KMS-11 (cell line): ENCODE results near the gene PCSK1N.
A peak's percentile ranks its signal among the peaks of the same experiment; 100 is the strongest.

ENCODE experiments used
- H2AFZ ChIP-seq: fragments of 200-600 bp; sonication (generic); 2 replicates; pipeline ENCODE4 v1.6.1; 2016; ENCODE audit warnings: antibody characterized with exemption, mixed run types, low read depth
- H3K27ac ChIP-seq: fragments of 200-600 bp; sonication (generic); 2 replicates; pipeline ENCODE4 v1.6.1; 2016; ENCODE audit warnings: mild to moderate bottlenecking, mixed run types
- H3K27me3 ChIP-seq: fragments of 200-600 bp; sonication (generic); 2 replicates; pipeline ENCODE4 v1.6.1; 2017; ENCODE audit warnings: mild to moderate bottlenecking, low read depth, mixed run types, moderate library complexity; ENCODE audit not compliant: insufficient read depth
- H3K36me3 ChIP-seq: fragments of 200-600 bp; sonication (generic); 2 replicates; pipeline ENCODE4 v1.6.1; 2017; ENCODE audit warnings: mild to moderate bottlenecking, mixed run types; ENCODE audit not compliant: insufficient read depth
- H3K4me1 ChIP-seq: fragments of 200-600 bp; sonication (generic); 2 replicates; pipeline ENCODE4 v1.6.1; 2016; ENCODE audit warnings: mild to moderate bottlenecking, low read depth, mixed run types; ENCODE audit not compliant: poor library complexity, severe bottlenecking
- H3K4me2 ChIP-seq: fragments of 200-600 bp; sonication (generic); 2 replicates; pipeline ENCODE4 v1.7.0; 2016; ENCODE audit warnings: mild to moderate bottlenecking, mixed run types
- H3K4me3 ChIP-seq: fragments of 200-600 bp; sonication (generic); IDR thresholded peaks from 2 replicates; pipeline ENCODE4 v1.6.1; 2017; ENCODE audit warnings: low read depth, low read length, mixed read lengths; ENCODE audit not compliant: insufficient read depth
- H3K79me2 ChIP-seq: fragments of 200-600 bp; sonication (generic); 2 replicates; pipeline ENCODE4 v1.6.1; 2016; ENCODE audit warnings: low read depth, mixed run types; ENCODE audit not compliant: insufficient read depth
- H3K9ac ChIP-seq: fragments of 200-600 bp; sonication (generic); 2 replicates; pipeline ENCODE4 v1.6.1; 2016; ENCODE audit warnings: mild to moderate bottlenecking, mixed run types
- H4K20me1 ChIP-seq: fragments of 200-600 bp; sonication (generic); 2 replicates; pipeline ENCODE4 v1.6.1; 2016; ENCODE audit warnings: mild to moderate bottlenecking, mixed run types; ENCODE audit not compliant: insufficient read depth
- CTCF ChIP-seq: fragments of 200-600 bp; sonication (generic); conservative IDR thresholded peaks from 2 replicates; pipeline ENCODE4 v1.6.1; 2017; ENCODE audit warnings: low read depth, mild to moderate bottlenecking, antibody characterized with exemption, low read length, moderate library complexity, mixed read lengths

Gene PCSK1N

GRCh38 chrX:48839686-48840085 lies 4.3 kb upstream of the PCSK1N start:
- Histone ChIP-seq H3K4me1 (no peaks in the 10 kb centered on the region), H4K20me1 (no peaks in the 10 kb centered on the region), H3K79me2 (no peaks in the 10 kb centered on the region), H3K4me3 (no peak overlapping the region), H3K36me3 (no peaks in the 10 kb centered on the region), H3K9ac (no peak overlapping the region), H3K4me2 (no peak overlapping the region), H3K27ac (no peak overlapping the region), H3K27me3 (no peaks in the 10 kb centered on the region), H2AFZ (no peak overlapping the region)
- TF ChIP-seq CTCF = no peak

- H3K79me2 ChIP-seq = no peaks in the 10 kb centered on the region
- H3K36me3 ChIP-seq = no peaks in the 10 kb centered on the region
- H3K27ac ChIP-seq = no peak overlapping the region
- no peak for TF ChIP-seq CTCF
- no peak overlapping the region; the same call in 1 of the 2 replicates for H3K9ac ChIP-seq
- no peaks in the 10 kb centered on the region for H4K20me1 ChIP-seq
- no peaks in the 10 kb centered on the region for H3K4me1 ChIP-seq
- H2AFZ ChIP-seq = peak overlapping the region; percentile 82
- H3K4me3 ChIP-seq = no peak overlapping the region
- peak overlapping the region; percentile 42 for H3K4me2 ChIP-seq
- no peaks in the 10 kb centered on the region for H3K27me3 ChIP-seq
Observed at GRCh38 chrX:48834383-48834709, 1.1 kb downstream of the PCSK1N start.

GRCh38 chrX:48833542-48834138 lies 1.8 kb downstream of the PCSK1N start:
- Histone ChIP-seq H3K4me1 (no peaks in the 10 kb centered on the region), H3K4me2 (peak overlapping the region; percentile 42; the same call in 1 of the 2 replicates), H3K36me3 (no peaks in the 10 kb centered on the region), H3K27ac (no peak overlapping the region), H3K27me3 (no peaks in the 10 kb centered on the region), H2AFZ (no peak overlapping the region), H3K9ac (no peak overlapping the region), H3K79me2 (no peaks in the 10 kb centered on the region), H3K4me3 (no peak overlapping the region), H4K20me1 (no peaks in the 10 kb centered on the region)
- TF ChIP-seq CTCF = no peak

- H3K27me3 ChIP-seq = no peaks in the 10 kb centered on the region
- no peak overlapping the region for H3K9ac ChIP-seq
- TF ChIP-seq CTCF = no peak
- no peak overlapping the region for H3K4me3 ChIP-seq
- H4K20me1 ChIP-seq = no peaks in the 10 kb centered on the region
- no peak overlapping the region for H2AFZ ChIP-seq
- H3K27ac ChIP-seq = no peak overlapping the region
- no peaks in the 10 kb centered on the region for H3K4me1 ChIP-seq
- no peaks in the 10 kb centered on the region for H3K36me3 ChIP-seq
- H3K79me2 ChIP-seq = no peaks in the 10 kb centered on the region
- no peak overlapping the region for H3K4me2 ChIP-seq
Observed at GRCh38 chrX:48831909-48832291, 3.5 kb downstream of the PCSK1N start.
